Erythroblast (primary cell): Measurements from ENCODE around the gene OTUD5.

Experiments used
- GATA1 ChIP-seq: IDR thresholded peaks from 2 replicates; pipeline ENCODE4 v1.6.1; 2011; ENCODE audit warnings: low read depth, mild to moderate bottlenecking, control low read depth, low read length, moderate library complexity
- POLR2A ChIP-seq: IDR thresholded peaks from 2 replicates; pipeline ENCODE4 v1.6.1; 2011; ENCODE audit warnings: mild to moderate bottlenecking, low read length

- no peak for TF ChIP-seq POLR2A
- TF ChIP-seq GATA1 = no peak
These were observed 52.2 kb downstream of the OTUD5 start for GRCh38 chrX:48905090-48905790.
